Calu3 (cell line): Measurements from ENCODE around the gene CRACR2B. TPM values are rescaled to one million over a fixed set of nuclear protein-coding genes. Genes with fewer than 3 reads are reported as not detected.

Experiments
- BruUV-seq: library from RNA; stranded (reverse); fragments of 400-500 nt; replicated peaks from 2 replicates; lab custom pipeline; 2021; lab: Mats Ljungman, UMichigan
- CTCF ChIA-PET: fragments of 300-600 bp; sonication (Branson Sonifier 250); formaldehyde crosslinking; loops from one replicate; lab custom pipeline; 2022; ENCODE audit warnings: antibody characterized with exemption; lab: Charles Lee
- DNase-seq: peaks from one replicate; pipeline ENCODE4 v3.0.0; 2022
- H3K27ac Mint-ChIP-seq: one replicate; pipeline ENCODE4 v1.8.0; 2022; ENCODE audit warnings: mixed read lengths; ENCODE audit not compliant: unreplicated experiment
- H3K27me3 Mint-ChIP-seq: one replicate; pipeline ENCODE4 v1.8.0; 2022; ENCODE audit warnings: mixed read lengths; ENCODE audit not compliant: unreplicated experiment
- H3K36me3 Mint-ChIP-seq: one replicate; pipeline ENCODE4 v1.8.0; 2022; ENCODE audit warnings: mild to moderate bottlenecking, moderate library complexity, mixed read lengths; ENCODE audit not compliant: insufficient read depth, unreplicated experiment
- H3K4me1 Mint-ChIP-seq: one replicate; pipeline ENCODE4 v1.8.0; 2022; ENCODE audit warnings: mild to moderate bottlenecking, low read depth, mixed read lengths; ENCODE audit not compliant: unreplicated experiment
- H3K4me3 Mint-ChIP-seq: one replicate; pipeline ENCODE4 v1.8.0; 2022; ENCODE audit warnings: mild to moderate bottlenecking, low read depth, moderate library complexity, mixed read lengths; ENCODE audit not compliant: unreplicated experiment
- H3K9me3 Mint-ChIP-seq: one replicate; pipeline ENCODE4 v1.8.0; 2022; ENCODE audit warnings: low read depth, mixed read lengths; ENCODE audit not compliant: unreplicated experiment
- intact Hi-C: fragments of 100-400 bp; cut with micrococcal nuclease; formaldehyde crosslinking; loops from one replicate; pipeline ENCODE4 v1.10.0; 2022; ENCODE audit not compliant: unreplicated experiment
- total RNA-seq: library from RNA; stranded (reverse); gene quantifications from 2 replicates; pipeline ENCODE4 v1.2.3, GENCODE V29; 2022
- TF ChIP-seq, protein P1 (sequence below): fragments of 200-600 bp; IDR thresholded peaks from one replicate; pipeline ENCODE4 v1.8.0; 2022; ENCODE audit warnings: antibody characterized with exemption; ENCODE audit not compliant: unreplicated experiment

Gene CRACR2B
- total RNA-seq, 1 experiment from 2014 or later = 33.4 TPM

DNA sequence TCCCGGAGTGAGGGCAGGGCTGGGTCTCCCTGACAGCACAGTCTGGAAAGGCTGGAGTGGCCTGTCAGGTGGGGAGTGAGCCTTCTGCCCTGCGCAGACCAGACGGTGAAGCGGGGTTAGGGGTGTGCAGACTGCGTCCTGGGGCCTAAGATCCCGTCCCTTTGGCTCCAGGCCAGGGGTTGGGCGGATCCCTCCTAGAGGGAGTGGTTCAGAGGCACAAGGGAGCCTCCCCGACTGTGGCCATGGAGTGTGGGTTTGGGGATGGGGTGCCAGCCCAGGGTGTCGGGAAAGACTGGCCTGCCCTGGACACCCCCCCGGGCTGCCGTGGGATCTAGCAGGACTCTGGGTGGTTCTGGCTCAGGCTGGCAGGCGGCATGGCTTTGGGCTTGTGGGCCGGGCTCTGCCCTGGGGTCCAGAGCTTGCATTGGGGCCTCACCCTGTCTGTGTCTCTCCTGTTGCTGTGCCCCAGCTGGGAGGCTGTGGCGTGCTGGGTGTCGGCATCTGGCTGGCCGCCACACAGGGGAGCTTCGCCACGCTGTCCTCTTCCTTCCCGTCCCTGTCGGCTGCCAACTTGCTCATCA lies 34.5 kb downstream of the CRACR2B start:
- peak; percentile 52 for DNase-seq
- H3K27me3 Mint-ChIP-seq = peaks cover 15% of the 10 kb centered on the region
- H3K36me3 Mint-ChIP-seq = peaks cover 83% of the 10 kb centered on the region
- CTCF ChIA-PET = no interaction called here
- H3K4me3 Mint-ChIP-seq = no peak overlapping the region
- H3K27ac Mint-ChIP-seq = peak overlapping the region; percentile 86
- no peaks in the 10 kb centered on the region for H3K9me3 Mint-ChIP-seq
- BruUV-seq = no TSS peak
- TF ChIP-seq, protein P1, sequence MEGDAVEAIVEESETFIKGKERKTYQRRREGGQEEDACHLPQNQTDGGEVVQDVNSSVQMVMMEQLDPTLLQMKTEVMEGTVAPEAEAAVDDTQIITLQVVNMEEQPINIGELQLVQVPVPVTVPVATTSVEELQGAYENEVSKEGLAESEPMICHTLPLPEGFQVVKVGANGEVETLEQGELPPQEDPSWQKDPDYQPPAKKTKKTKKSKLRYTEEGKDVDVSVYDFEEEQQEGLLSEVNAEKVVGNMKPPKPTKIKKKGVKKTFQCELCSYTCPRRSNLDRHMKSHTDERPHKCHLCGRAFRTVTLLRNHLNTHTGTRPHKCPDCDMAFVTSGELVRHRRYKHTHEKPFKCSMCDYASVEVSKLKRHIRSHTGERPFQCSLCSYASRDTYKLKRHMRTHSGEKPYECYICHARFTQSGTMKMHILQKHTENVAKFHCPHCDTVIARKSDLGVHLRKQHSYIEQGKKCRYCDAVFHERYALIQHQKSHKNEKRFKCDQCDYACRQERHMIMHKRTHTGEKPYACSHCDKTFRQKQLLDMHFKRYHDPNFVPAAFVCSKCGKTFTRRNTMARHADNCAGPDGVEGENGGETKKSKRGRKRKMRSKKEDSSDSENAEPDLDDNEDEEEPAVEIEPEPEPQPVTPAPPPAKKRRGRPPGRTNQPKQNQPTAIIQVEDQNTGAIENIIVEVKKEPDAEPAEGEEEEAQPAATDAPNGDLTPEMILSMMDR = no peak
- H3K4me1 Mint-ChIP-seq = peaks cover 9% of the 10 kb centered on the region
- intact Hi-C loops = no loop called here

DNA sequence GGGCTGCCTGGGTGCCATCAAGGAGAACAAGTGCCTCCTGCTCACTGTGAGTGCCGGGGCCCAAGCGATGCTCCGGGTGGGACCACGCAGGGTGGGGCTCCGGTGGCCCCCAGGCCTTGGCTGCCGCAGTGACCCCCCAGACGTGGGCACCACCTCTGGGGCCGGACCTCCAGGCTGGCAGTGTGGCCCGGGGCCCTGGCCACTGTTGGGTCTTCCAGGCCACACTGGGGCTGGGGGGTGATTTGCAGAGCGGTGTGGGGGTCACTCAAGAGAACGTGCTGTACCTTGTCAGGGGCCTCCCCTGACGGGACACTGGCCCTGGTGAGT lies 34.9 kb downstream of the CRACR2B start:
- Mint-ChIP-seq H3K4me1 (peaks cover 9% of the 10 kb centered on the region), H3K27ac (peak overlapping the region; percentile 50), H3K9me3 (no peaks in the 10 kb centered on the region), H3K36me3 (peaks cover 85% of the 10 kb centered on the region), H3K4me3 (no peak overlapping the region), H3K27me3 (peaks cover 15% of the 10 kb centered on the region)
- intact Hi-C loops = no loop called here
- CTCF ChIA-PET = no interaction called here
- BruUV-seq = no TSS peak
- DNase-seq = no peak
- TF ChIP-seq, protein P1 = no peak

DNA sequence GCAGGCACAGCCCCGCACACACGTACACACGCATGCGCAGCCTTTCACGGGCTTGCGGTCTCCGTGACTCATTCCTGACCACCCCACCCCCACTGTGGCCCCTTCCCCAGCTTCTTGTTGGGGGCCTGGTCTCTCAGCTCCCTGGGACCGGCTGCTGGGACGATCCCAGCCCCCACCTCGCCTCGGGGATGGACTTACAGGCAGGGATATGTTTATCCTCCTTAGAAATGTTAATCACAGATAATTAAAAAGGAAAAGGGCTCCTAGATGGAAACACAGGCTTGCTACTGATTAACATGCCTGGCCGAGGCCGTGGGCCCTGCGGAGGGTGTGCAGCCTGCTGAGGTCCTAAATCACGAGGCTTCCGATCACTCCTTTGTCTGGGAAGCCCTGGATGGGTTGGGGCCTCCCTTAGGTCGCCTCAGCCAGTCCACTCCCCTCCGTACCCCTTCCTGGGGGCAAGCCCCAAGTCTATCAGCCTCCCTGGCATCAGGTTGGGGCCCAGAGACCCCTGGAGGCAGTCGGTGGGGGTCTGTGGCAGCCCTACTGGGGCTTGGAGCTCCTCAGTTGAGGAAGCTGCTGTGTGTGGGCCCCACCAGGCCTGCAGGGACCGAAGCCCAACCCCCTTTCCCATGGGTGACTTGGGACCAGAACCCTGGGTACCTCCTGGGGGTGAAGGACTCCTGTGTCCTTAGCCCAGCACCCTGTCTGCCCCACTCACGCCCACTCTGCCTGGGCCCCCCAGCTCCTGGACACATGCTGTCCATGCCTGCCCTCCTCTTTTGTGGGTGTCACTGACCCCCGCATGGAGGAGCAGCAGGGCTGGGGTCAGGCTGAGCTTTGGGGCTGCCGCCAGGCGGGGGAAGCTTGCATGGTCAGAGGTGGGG lies 35.5 kb downstream of the CRACR2B start:
- no TSS peak for BruUV-seq
- CTCF ChIA-PET = no interaction called here

DNA sequence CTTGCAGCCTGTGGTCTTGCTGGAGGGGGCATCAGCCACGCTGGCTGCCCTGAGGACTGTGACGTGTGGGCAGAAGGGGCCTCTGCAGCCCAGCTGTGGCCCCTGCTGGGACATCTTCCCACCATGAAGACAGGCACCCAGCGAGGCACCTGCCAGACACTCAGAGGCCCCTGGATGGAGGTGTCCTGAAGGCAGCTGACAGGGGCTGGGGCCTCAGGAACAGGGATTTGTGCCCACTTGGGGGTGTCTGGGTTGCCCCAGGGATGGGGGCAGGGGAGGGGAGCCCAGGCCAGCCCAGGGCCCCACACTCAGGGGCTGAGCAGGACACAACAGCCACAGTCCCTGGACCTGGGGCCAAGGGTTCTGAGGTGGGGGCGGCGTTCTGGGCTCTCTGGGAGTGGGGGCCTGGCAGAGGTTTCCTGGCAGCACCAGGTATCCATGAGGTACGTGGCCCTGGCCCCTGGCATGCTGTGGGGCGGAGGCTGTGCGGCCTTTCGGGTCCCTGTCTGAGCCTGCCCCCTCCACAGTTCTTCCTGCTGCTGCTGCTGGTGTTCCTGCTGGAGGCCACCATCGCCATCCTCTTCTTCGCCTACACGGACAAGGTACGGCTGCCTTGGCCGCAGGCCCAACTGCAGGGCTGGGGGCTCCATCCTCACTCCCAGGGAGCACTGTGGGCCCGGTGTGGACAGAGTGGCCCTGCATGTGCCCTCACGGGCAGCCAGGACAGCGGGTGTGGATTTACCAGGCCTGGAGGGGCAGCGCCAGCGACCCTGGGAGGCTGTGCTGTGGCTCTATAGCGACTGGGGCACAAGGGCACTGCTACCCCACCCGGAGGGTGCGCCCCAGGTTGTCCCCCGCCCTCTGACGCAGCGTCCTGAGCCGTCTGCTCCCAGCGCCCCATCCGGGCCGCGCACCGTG lies 36.5 kb downstream of the CRACR2B start:
- intact Hi-C loops = no loop called here
- TF ChIP-seq, protein P1 = no peak
- Mint-ChIP-seq H3K4me1 (peaks cover 8% of the 10 kb centered on the region), H3K9me3 (no peaks in the 10 kb centered on the region), H3K27ac (no peak overlapping the region), H3K36me3 (peaks cover 89% of the 10 kb centered on the region), H3K27me3 (peaks cover 15% of the 10 kb centered on the region), H3K4me3 (no peak overlapping the region)
- CTCF ChIA-PET = no interaction called here
- DNase-seq = no peak
- BruUV-seq = no TSS peak

More for the DNA sequence above, 35.5 kb downstream of the CRACR2B start:
- Mint-ChIP-seq H3K36me3 (peaks cover 90% of the 10 kb centered on the region), H3K9me3 (no peaks in the 10 kb centered on the region), H3K4me1 (peaks cover 9% of the 10 kb centered on the region), H3K27ac (no peak overlapping the region), H3K4me3 (no peak overlapping the region), H3K27me3 (peaks cover 15% of the 10 kb centered on the region)
- intact Hi-C loops = no loop called here
- TF ChIP-seq, protein P1 = no peak
- DNase-seq = no peak
